ENCODE data around the gene SEC11C.

Gene SEC11C

GRCh38 chr18:59207506-59207905, 67.8 kb downstream of the SEC11C start:
- in situ Hi-C loops (cut with HindIII; ENCODE audit: low sequenced_read_pairs) = no loop called here
